Trophoblast cell (in vitro differentiated cells and primary cell): ENCODE measurements around the gene PER1.

Experiments
- DNase-seq, 2 donors: peaks; one replicate each; pipeline ENCODE4 v3.0.0-alpha.2; 2016
- H2AFZ ChIP-seq: 2 replicates; pipeline ENCODE4 v1.6.1; 2013; ENCODE audit warnings: low read length, moderate library complexity, mild to moderate bottlenecking; ENCODE audit not compliant: insufficient read depth, poor library complexity
- H2AK5ac ChIP-seq: 2 replicates; pipeline ENCODE4 v1.6.1; 2013; ENCODE audit warnings: mild to moderate bottlenecking, low read length
- H2BK120ac ChIP-seq: 2 replicates; pipeline ENCODE4 v1.6.1; 2013; ENCODE audit warnings: low read length, mild to moderate bottlenecking, moderate library complexity; ENCODE audit not compliant: insufficient read depth, poor library complexity
- H2BK12ac ChIP-seq: 2 replicates; pipeline ENCODE4 v1.6.1; 2013; ENCODE audit warnings: mild to moderate bottlenecking, low read length, moderate library complexity
- H2BK5ac ChIP-seq: 2 replicates; pipeline ENCODE4 v1.6.1; 2013; ENCODE audit warnings: low read length, low read depth, moderate library complexity, mild to moderate bottlenecking; ENCODE audit not compliant: poor library complexity
- H3K14ac ChIP-seq: 2 replicates; pipeline ENCODE4 v1.6.1; 2013; ENCODE audit warnings: mild to moderate bottlenecking, low read length
- H3K18ac ChIP-seq: 2 replicates; pipeline ENCODE4 v1.6.1; 2013; ENCODE audit warnings: mild to moderate bottlenecking, low read length
- H3K23ac ChIP-seq: 2 replicates; pipeline ENCODE4 v1.6.1; 2013; ENCODE audit warnings: low read length
- H3K27ac ChIP-seq: 2 replicates; pipeline ENCODE4 v1.5.1; 2013; ENCODE audit warnings: low read depth, mild to moderate bottlenecking, inconsistent platforms, low read length, moderate library complexity
- H3K27me3 ChIP-seq: 2 replicates; pipeline ENCODE4 v1.6.1; 2013; ENCODE audit warnings: inconsistent platforms, mild to moderate bottlenecking, low read length, moderate library complexity; ENCODE audit not compliant: insufficient read depth
- H3K36me3 ChIP-seq, 2 experiments: 1 replicate in 1 of 2; 2 replicates in 1 of 2; pipeline ENCODE4 v1.6.1; 2013; ENCODE audit warnings: low read length in 2 of 2, mild to moderate bottlenecking in 2 of 2, moderate library complexity in 1 of 2; ENCODE audit not compliant: insufficient read depth in 2 of 2, control insufficient read depth in 1 of 2
- H3K4ac ChIP-seq: 2 replicates; pipeline ENCODE4 v1.6.1; 2013; ENCODE audit warnings: low read depth, mild to moderate bottlenecking, low read length, moderate library complexity
- H3K4me1 ChIP-seq, 2 experiments: 1 replicate in 1 of 2; 2 replicates in 1 of 2; pipeline ENCODE4 v1.6.1; 2013; ENCODE audit warnings: low read length in 2 of 2, mild to moderate bottlenecking in 2 of 2, moderate library complexity in 1 of 2; ENCODE audit not compliant: insufficient read depth in 2 of 2, control insufficient read depth in 1 of 2
- H3K4me2 ChIP-seq: 2 replicates; pipeline ENCODE4 v1.6.1; 2013; ENCODE audit warnings: inconsistent platforms, mild to moderate bottlenecking, low read length, moderate library complexity
- H3K4me3 ChIP-seq: 2 replicates; pipeline ENCODE4 v1.5.1; 2013; ENCODE audit warnings: mild to moderate bottlenecking, low read depth, low read length, inconsistent platforms
- H3K79me1 ChIP-seq: one replicate; pipeline ENCODE4 v1.6.1; 2013; ENCODE audit warnings: low read length
- H3K79me2 ChIP-seq: 2 replicates; pipeline ENCODE4 v1.6.1; 2013; ENCODE audit warnings: low read length, mild to moderate bottlenecking; ENCODE audit not compliant: control insufficient read depth, insufficient read depth, poor library complexity
- H3K9ac ChIP-seq: 2 replicates; pipeline ENCODE4 v1.6.1; 2013; ENCODE audit warnings: mild to moderate bottlenecking, low read length
- H3K9me3 ChIP-seq: 2 replicates; pipeline ENCODE4 v1.6.1; 2013; ENCODE audit warnings: low read depth, mild to moderate bottlenecking, control low read depth, inconsistent platforms, low read length; ENCODE audit not compliant: insufficient read depth
- H4K12ac ChIP-seq: 2 replicates; pipeline ENCODE4 v1.6.1; 2013; ENCODE audit warnings: low read depth, mild to moderate bottlenecking, low read length, moderate library complexity
- H4K8ac ChIP-seq: 2 replicates; pipeline ENCODE4 v1.6.1; 2013; ENCODE audit warnings: low read depth, mild to moderate bottlenecking, low read length, moderate library complexity
- H4K91ac ChIP-seq: one replicate; pipeline ENCODE4 v1.6.1; 2013; ENCODE audit warnings: low read depth, mild to moderate bottlenecking, low read length, moderate library complexity
- WGBS: extraction: QIAGEN DNeasy Blood & Tissue Kit; methylation state at CpG from one replicate; pipeline ENCODE4 v1.1.7; 2013; ENCODE audit warnings: missing lambda C conversion rate; ENCODE audit not compliant: insufficient read length, insufficient coverage; ENCODE audit errors: extremely low coverage; 5-methylcytosine and 5-hydroxymethylcytosine counted together

Gene PER1

GRCh38 chr17:8167526-8167925 is 15.3 kb upstream of the PER1 start:
- no CpG with 5 or more reads among the region's 3 CpGs for WGBS
- Histone ChIP-seq H3K18ac (no peak overlapping the region), H3K4me2 (no peak overlapping the region), H2AFZ (no peak overlapping the region), H3K4me1 (peaks cover 13 to 15% of the 10 kb centered on the region in 2 experiments), H3K27me3 (no peaks in the 10 kb centered on the region), H3K9me3 (no peaks in the 10 kb centered on the region), H3K27ac (no peak overlapping the region), H2BK12ac (no peak overlapping the region), H3K79me1 (peaks cover 10% of the 10 kb centered on the region), H2BK120ac (no peak overlapping the region), H2AK5ac (no peak overlapping the region), H2BK5ac (no peak overlapping the region), H4K12ac (no peak overlapping the region), H4K91ac (no peak overlapping the region), H3K14ac (no peak overlapping the region), H3K36me3 (no peaks in the 10 kb centered on the region), H3K79me2 (peaks cover 6% of the 10 kb centered on the region), H4K8ac (no peak overlapping the region), H3K9ac (no peak overlapping the region), H3K23ac (no peak overlapping the region), H3K4me3 (no peak overlapping the region), H3K4ac (no peak overlapping the region)
- DNase-seq = peak in 1 of 2 donors; percentile 0

GRCh38 chr17:8166731-8167130 is 14.5 kb upstream of the PER1 start:
- Histone ChIP-seq H3K36me3 (peaks cover 1 to 2% of the 10 kb centered on the region in 2 experiments), H2BK120ac (no peak overlapping the region), H3K4ac (no peak overlapping the region), H3K27me3 (no peaks in the 10 kb centered on the region), H3K4me3 (no peak overlapping the region), H3K9me3 (peaks cover 3% of the 10 kb centered on the region), H3K27ac (no peak overlapping the region), H4K91ac (no peak overlapping the region), H3K23ac (no peak overlapping the region), H2AK5ac (no peak overlapping the region), H4K12ac (no peak overlapping the region), H3K79me2 (peaks cover 14% of the 10 kb centered on the region), H2AFZ (no peak overlapping the region), H3K18ac (no peak overlapping the region), H3K4me1 (peaks cover 15 to 19% of the 10 kb centered on the region in 2 experiments), H3K14ac (no peak overlapping the region), H2BK5ac (no peak overlapping the region), H3K4me2 (no peak overlapping the region), H2BK12ac (no peak overlapping the region), H3K79me1 (peaks cover 14% of the 10 kb centered on the region), H4K8ac (no peak overlapping the region), H3K9ac (no peak overlapping the region)
- DNase-seq = no peak
- no CpG with 5 or more reads among the region's 6 CpGs for WGBS

GRCh38 chr17:8164815-8165131 is 12.6 kb upstream of the PER1 start:
- Histone ChIP-seq H3K9ac (no peak overlapping the region), H3K18ac (no peak overlapping the region), H3K4me3 (no peak overlapping the region), H3K4me1 (peaks cover 18 to 22% of the 10 kb centered on the region in 2 experiments), H3K4ac (no peak overlapping the region), H3K27me3 (no peaks in the 10 kb centered on the region), H3K36me3 (peaks cover 10 to 16% of the 10 kb centered on the region in 2 experiments), H2BK120ac (no peak overlapping the region), H2AFZ (no peak overlapping the region), H3K4me2 (no peak overlapping the region), H4K12ac (no peak overlapping the region), H4K8ac (no peak overlapping the region), H2BK12ac (no peak overlapping the region), H3K14ac (no peak overlapping the region), H3K27ac (no peak overlapping the region), H3K79me2 (peaks cover 14% of the 10 kb centered on the region), H2AK5ac (no peak overlapping the region), H3K79me1 (peaks cover 14% of the 10 kb centered on the region), H2BK5ac (no peak overlapping the region), H3K23ac (no peak overlapping the region), H3K9me3 (peaks cover 5% of the 10 kb centered on the region), H4K91ac (no peak overlapping the region)
- no peak for DNase-seq
- WGBS = no CpG with 5 or more reads among the region's 6 CpGs

- Histone ChIP-seq H3K4me2 (peak overlapping the region; percentile 1), H4K12ac (no peak overlapping the region), H3K9ac (no peak overlapping the region), H4K8ac (no peak overlapping the region), H2BK12ac (no peak overlapping the region), H3K27me3 (no peaks in the 10 kb centered on the region), H3K9me3 (peaks cover 5% of the 10 kb centered on the region), H3K79me1 (peaks cover 14% of the 10 kb centered on the region), H3K14ac (no peak overlapping the region), H3K4me1 (peaks cover 18 to 22% of the 10 kb centered on the region in 2 experiments), H3K4me3 (no peak overlapping the region), H2AFZ (peak overlapping the region; percentile 30), H2BK120ac (no peak overlapping the region), H3K23ac (no peak overlapping the region), H3K36me3 (peaks cover 15 to 21% of the 10 kb centered on the region in 2 experiments), H3K18ac (no peak overlapping the region), H3K4ac (no peak overlapping the region), H2BK5ac (no peak overlapping the region), H4K91ac (peak overlapping the region; percentile 25), H3K79me2 (peaks cover 14% of the 10 kb centered on the region), H3K27ac (peak overlapping the region; percentile 2), H2AK5ac (no peak overlapping the region)
- no CpG with 5 or more reads among the region's 13 CpGs for WGBS
- DNase-seq = no peak
These were observed 12.0 kb upstream of the PER1 start for GRCh38 chr17:8163978-8164814.
